ENCODE data around the gene EPHB3.

The EPHB3 gene

DNA sequence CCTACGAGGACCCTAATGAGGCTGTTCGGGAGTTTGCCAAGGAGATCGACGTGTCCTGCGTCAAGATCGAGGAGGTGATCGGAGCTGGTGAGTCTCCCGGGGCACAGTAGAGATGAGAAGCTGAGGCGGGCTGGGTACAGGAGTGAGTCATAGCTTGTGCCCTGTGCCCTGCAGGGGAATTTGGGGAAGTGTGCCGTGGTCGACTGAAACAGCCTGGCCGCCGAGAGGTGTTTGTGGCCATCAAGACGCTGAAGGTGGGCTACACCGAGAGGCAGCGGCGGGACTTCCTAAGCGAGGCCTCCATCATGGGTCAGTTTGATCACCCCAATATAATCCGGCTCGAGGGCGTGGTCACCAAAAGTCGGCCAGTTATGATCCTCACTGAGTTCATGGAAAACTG, 17.9 kb downstream of the EPHB3 start:
- no peak for DNase-seq (ENCODE audit: low read depth in 2 of 2)

DNA sequence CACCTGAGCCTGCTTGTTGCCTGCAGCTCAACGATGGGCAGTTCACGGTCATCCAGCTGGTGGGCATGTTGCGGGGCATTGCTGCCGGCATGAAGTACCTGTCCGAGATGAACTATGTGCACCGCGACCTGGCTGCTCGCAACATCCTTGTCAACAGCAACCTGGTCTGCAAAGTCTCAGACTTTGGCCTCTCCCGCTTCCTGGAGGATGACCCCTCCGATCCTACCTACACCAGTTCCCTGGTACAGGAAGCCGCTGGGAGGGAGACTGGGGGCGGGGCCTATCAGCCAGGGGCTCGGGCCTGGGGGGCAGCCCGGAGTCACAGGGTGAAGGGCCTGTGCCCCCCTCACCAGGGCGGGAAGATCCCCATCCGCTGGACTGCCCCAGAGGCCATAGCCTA, 18.8 kb downstream of the EPHB3 start:
- DNase-seq (ENCODE audit: low read depth in 2 of 2): no peak

DNA sequence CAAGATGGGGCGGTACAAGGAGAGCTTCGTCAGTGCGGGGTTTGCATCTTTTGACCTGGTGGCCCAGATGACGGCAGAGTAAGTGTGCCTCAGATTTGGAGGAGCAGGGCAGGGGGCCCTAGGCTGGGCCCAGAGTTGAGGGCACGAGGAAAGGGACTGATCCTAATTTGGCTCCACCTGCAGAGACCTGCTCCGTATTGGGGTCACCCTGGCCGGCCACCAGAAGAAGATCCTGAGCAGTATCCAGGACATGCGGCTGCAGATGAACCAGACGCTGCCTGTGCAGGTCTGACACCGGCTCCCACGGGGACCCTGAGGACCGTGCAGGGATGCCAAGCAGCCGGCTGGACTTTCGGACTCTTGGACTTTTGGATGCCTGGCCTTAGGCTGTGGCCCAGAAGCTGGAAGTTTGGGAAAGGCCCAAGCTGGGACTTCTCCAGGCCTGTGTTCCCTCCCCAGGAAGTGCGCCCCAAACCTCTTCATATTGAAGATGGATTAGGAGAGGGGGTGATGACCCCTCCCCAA, 19.8 kb downstream of the EPHB3 start:
- DNase-seq (ENCODE audit: low read depth in 2 of 2): no peak

GRCh38 chr3:184582646-184583577, 21.3 kb downstream of the EPHB3 start:
- DNase-seq (ENCODE audit: low read depth in 2 of 2): no peak

GRCh38 chr3:184583578-184584451, 22.2 kb downstream of the EPHB3 start:
- no peak for DNase-seq (ENCODE audit: low read depth in 2 of 2)

GRCh38 chr3:184584464-184584891, 22.9 kb downstream of the EPHB3 start:
- DNase-seq (ENCODE audit: low read depth in 2 of 2): no peak

- no peak for DNase-seq (ENCODE audit: low read depth in 2 of 2)
Measured at GRCh38 chr3:184585545-184585944, 24.0 kb downstream of the EPHB3 start.

- no peak for DNase-seq (ENCODE audit: low read depth in 2 of 2)
Measured at GRCh38 chr3:184586851-184587250, 25.3 kb downstream of the EPHB3 start.

- DNase-seq (ENCODE audit: low read depth in 2 of 2): no peak
Measured at GRCh38 chr3:184588776-184589175, 27.2 kb downstream of the EPHB3 start.

- no peak for DNase-seq (ENCODE audit: low read depth in 2 of 2)
Measured at GRCh38 chr3:184590795-184591194, 29.2 kb downstream of the EPHB3 start.

- no peak for DNase-seq (ENCODE audit: low read depth in 2 of 2)
Measured at GRCh38 chr3:184591789-184592188, 30.2 kb downstream of the EPHB3 start.

DNA sequence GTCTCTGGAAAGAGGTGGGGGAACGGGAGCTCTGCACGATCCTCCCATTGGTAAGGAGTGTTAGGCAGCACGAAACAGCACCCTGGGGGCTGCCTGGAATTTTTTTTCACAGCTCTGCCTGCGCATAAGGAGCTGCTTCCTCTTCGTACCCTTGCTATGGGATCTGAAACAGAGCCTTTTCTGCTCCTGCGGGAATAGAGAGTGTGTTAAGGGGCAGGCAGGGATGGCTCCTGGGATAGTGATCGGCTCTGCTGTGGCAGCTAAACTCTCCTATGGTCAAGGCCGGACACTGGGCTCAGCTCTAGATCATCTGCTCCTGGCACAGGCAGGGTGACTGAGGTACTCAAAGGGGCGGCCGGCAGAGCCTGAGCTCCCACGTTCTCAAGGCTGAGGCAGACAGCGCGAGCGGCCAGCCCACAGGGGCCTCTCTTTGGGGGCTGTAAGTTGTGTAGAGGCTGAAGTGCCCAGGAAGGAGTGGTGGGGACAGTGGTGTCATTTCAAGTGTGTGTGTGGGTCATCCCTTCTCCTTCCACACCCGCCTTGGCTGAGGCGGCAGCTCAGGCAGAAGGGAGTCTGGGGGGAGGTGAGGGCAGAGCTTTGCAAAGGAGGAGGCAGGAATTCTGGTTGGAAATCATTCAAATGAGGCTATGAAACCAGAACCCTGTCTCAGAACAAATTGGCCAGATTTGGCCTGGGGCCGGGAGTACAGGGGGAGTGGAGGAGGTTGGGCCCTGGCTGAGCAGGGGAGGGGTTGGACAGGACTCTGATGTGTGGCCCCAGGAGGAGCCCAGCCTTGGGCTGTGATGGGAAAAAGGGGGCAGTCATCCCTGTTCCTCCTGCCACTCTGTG, 31.0 kb downstream of the EPHB3 start:
- DNase-seq (ENCODE audit: low read depth in 2 of 2): no peak

DNA sequence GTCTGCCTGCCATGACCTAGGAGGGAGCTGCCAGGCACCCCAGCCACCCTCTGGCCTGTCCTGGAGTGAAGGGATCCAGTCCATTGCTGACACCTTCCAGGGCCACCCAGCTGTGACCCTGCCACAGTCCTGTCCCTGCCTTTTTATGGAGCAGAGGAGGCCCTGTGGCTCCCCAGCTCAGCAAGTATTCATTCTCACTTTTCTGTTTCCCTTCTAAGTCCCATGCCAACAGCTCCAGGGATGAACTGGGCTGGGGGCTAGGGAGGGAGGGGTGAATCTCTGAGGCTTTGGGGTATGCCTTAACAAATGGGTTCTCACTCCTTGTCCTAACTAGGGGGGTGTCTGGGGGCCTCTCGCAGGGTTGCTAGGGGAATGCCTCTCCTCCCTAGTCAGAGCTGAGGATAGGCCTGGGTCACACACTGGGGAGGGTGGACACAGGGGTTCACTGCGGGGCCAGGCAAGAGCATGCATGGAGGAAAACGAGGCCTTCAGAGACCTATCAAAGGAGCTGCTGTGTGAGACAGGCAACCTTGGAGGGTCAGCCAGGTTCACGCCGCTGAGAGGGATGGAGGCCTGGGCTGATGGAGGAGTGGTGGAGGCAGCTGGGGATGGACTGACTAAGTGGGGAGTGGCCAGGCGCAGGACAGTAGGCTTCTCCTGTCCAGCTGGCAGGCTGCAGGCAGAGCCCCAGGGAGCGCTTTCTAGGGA, 31.8 kb downstream of the EPHB3 start:
- no peak for DNase-seq (ENCODE audit: low read depth in 2 of 2)

- no peak for DNase-seq (ENCODE audit: low read depth in 2 of 2)
Measured at GRCh38 chr3:184593928-184594303, 32.3 kb downstream of the EPHB3 start.

- DNase-seq (ENCODE audit: low read depth in 2 of 2): no peak
Measured at GRCh38 chr3:184594371-184595001, 32.9 kb downstream of the EPHB3 start.

GRCh38 chr3:184595726-184596125, 34.1 kb downstream of the EPHB3 start:
- no peak for DNase-seq (ENCODE audit: low read depth in 2 of 2)

DNA sequence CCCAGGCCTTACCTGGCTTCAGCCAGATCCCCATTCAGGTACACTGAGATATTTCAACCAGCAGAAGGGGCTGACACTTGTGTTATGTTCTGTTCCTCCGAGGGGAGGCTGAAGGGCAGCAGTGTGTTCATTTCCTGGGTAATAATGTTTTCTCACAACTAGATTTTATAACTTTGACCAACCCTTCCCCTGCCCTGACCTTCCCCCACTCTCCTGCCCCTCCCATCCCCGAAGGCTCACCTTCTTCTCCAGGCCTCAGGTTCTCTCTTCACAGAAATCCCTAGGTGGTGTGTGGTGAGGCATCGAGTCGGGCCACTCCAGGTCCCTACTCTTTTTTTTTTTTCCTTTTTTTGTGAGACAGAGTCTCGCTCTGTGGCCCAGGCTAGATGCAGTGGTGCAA, 34.6 kb downstream of the EPHB3 start:
- DNase-seq (ENCODE audit: low read depth in 2 of 2): no peak

- DNase-seq (ENCODE audit: low read depth in 2 of 2): no peak
Measured at GRCh38 chr3:184596886-184597575, 35.4 kb downstream of the EPHB3 start.

- no peak for DNase-seq (ENCODE audit: low read depth in 2 of 2)
Measured at GRCh38 chr3:184597829-184598573, 36.4 kb downstream of the EPHB3 start.
